GM19328 (cell line): ENCODE measurements around the gene SCGB3A1.

Experiments used
- ATAC-seq: cut with Tn5 transposase; IDR thresholded peaks from one replicate; pipeline ENCODE4 v1.9.1; 2021; ENCODE audit warnings: mild to moderate bottlenecking, moderate library complexity; ENCODE audit not compliant: unreplicated experiment

The SCGB3A1 gene

GRCh38 chr5:180625791-180626660 lies 34.7 kb upstream of the SCGB3A1 start:
- ATAC-seq = no peak

- no peak for ATAC-seq
Observed at GRCh38 chr5:180625125-180625790, 34.0 kb upstream of the SCGB3A1 start.

GRCh38 chr5:180624587-180624986 lies 33.3 kb upstream of the SCGB3A1 start:
- ATAC-seq = no peak

DNA sequence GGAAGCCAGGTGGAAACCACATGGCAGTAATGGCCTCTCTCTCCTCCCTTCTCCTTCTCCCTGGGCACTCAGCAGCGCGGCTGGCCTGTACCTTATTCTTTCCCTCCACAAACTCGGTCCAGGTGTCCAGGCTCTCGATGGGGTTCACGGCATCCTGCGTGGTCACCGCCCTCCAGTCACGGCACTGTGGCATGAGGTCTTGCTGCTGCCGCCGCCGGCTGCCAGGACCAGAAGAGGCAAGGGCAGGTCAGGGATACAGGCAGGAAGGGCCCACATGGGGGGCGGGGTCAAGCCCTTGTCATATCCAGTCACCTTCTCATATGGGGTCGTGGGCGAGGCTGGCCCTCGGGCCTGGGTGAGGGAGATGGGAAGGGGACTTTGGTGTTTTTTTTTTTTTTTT lies 32.5 kb upstream of the SCGB3A1 start:
- no peak for ATAC-seq

DNA sequence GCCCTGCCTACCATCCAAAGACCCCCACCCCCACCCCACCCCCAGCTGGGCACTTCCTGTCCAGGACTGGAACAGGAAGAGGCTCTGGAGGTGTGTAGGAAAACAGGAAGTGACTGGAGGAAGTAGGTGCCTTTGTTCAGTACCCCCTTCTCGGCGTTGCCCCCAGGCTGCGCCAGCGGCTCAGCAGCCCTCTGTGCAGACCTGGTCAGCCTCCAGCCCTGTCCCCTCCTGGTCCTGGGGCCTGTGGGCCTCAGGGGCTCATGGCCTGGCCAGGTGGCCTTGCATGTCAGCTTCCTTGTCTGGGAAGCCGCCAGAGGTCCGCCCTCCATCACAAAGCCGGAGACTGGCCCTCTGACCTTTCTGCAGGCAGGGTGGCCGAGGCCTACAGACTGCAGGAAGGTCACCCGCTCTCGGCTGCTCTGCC lies 32.1 kb upstream of the SCGB3A1 start:
- no peak for ATAC-seq

DNA sequence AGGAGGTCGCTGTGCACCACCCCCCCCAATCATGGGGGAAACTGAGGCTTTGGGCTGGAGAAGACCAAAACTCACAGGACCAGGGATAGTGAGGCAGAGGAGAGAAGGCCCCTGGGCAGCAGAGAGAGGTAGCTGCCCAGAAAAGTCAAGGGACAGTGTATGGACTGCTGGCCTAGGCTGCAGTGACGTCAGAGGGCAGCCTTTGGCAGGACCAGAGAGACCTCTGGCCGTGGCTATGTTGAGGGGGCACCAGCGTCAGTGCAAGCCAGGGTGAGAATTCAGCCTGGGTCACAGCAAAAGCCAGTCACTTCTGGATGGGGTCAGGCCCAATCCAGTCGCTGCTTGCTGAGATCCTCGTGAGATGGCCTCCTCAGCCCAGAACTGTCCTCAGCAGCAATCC lies 31.6 kb upstream of the SCGB3A1 start:
- ATAC-seq = no peak

DNA sequence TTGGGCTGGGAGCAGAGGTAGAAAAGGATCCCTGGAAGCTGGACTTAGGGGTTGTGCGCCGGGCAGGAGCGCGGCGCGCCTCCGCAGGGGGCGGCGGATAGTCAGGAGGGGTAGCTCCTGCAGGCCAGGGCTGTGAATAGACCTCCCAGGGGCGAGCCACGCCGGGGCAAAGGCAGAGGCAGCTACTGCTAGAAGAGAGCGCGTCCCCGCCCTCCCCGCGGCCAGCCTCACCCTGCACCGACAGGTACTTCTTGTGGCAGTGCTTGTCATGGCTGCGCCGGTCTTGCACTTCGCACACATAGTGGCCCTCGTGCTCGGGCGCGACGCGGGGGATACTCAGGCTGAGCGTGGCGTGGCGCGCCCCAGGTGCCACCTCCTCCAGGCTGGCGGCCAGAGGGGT lies 30.0 kb upstream of the SCGB3A1 start:
- ATAC-seq = no peak

DNA sequence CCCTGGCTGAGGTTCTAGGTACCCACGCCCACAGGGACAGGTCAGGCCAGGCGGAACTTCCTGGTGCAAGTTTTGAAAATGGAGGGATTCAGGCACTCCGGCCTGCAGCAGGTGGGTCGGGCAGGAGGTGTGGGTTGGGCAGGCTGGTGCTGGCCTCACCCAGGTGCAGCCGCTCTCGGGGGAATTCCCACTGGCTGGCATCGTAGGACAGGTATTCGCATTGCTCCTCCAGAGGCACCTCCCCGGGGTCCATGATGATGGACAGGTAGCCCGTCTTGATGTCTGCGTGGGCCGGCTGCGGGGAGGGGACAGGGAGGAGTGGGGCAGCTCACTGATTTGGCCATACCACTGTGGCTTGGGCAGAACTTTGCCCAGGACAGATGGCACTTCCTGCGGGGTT lies 28.7 kb upstream of the SCGB3A1 start:
- ATAC-seq = no peak

GRCh38 chr5:180619563-180619915 lies 28.2 kb upstream of the SCGB3A1 start:
- no peak for ATAC-seq

DNA sequence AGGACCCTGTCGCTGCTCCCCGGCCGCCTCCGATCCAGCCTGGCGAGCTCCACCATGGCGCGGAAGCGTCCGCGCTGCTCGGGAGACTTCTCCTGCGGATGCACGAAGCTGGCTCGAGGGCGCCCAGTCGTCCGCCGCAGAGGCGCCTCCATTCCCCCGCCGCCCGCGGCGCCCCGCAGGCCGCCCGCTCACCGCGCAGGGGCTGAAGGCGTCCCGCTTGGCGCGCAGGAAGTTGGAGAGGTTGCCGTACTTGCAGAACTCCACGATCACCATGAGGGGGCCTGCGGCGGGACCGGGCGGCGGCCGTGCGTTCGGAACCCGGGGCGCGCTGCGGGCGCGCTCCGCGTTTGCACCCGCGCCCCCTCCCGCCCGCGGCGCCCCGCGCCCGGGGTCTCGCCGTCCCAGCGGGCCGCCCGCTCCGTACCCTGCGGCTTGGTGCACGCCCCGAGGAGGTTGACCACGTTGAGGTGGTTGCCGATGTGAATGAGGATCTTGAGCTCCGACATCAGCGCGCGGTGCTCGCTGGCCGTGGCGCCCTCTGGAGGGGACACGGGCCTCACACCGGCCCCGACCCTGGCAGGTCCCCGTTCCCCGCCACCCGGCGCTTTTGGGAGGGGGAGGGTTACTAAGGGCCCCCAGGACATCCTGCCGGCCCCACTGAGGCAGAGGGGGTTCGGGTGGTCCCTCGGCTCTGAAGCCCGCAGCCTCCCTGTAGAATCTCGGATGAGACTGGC lies 27.7 kb upstream of the SCGB3A1 start:
- ATAC-seq = no peak

DNA sequence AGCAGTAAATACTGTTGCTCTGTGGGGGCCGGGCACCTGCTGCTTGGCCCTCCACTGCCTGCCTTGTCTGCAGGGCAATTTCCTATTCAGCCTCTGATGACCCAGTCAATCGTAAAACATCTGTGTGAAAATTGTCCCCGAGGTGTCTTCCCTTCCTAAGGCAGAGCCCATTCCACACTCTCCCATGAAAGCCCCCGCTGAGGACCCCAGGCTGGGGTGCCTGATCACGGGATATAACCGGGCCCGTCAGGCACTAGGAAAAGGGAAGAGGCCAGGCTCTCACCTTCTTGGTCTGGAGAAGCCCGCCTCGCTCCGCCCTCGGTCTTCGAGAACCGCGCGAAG lies 27.2 kb upstream of the SCGB3A1 start:
- no peak for ATAC-seq

DNA sequence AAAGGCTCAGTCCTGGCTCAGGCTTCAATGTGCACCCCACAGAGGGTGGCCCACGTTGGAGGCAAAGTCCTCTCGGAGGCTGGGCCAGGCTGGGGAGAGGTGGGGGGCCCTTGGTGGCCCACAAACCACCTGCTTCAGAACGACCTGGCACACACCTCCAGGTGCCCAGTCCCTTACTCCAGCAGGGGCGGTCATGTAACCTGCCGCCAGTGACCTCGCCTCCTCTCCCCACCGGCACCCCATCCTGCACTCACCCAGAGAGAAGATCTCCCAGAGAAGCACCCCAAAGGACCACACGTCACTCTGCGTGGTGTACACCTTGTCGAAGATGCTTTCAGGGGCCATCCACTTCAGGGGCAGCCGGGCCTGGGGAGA lies 22.5 kb upstream of the SCGB3A1 start:
- no peak for ATAC-seq

- ATAC-seq = no peak
Observed at GRCh38 chr5:180613188-180613813, 22.0 kb upstream of the SCGB3A1 start.

DNA sequence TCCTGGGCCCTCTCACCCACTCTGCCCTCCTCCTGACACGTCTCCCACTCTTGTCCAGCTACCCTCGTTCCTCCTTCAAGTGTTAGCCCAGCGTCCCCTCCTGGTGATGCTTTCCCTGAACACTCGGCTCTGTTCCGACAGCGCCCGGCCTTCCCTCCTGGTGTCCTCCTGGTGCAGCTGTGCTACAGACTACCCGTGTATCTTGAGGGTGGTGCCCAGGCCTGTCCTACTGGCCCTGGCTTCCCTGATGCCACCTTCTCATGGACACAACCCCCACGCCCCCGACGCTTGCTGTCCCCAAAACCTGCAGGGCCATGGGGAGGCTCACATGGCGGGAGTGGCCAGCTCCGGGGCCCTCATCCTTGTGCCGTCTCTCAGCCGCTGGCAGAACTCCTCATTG lies 21.4 kb upstream of the SCGB3A1 start:
- ATAC-seq = no peak

DNA sequence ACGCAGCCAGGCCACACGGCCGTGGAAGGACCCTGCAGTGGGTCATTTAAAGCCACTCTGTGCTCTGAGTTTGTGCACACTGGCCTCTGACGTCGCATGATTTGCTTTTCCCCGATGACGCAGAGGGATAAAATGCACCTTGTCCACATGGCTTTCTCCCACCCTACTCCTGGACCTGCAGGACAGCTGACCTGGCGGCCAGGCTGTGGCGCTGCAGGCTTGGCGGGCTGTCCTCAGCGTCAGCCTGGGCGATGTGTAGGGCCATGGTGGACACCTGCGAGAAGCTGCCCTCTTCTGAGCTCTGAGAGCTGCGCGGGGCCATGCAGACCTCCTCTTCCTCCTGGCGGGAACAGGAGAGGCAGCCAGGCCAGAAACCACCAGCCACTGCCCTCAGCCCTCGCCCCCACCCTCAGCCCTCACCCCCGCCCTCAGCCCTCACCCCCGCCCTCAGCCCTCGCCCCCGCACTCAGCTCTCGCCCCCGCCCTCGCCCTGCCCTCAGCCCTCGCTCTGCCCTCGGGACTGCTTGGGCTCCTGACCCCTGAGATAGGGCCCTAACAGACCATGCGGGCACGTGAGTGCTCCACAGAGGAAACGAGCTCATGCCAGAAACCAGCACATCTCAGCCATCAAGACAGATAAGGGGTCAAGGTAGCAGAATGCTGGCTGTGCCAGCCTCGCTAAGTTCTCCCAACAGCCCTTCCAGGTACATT lies 20.0 kb upstream of the SCGB3A1 start:
- no peak for ATAC-seq

DNA sequence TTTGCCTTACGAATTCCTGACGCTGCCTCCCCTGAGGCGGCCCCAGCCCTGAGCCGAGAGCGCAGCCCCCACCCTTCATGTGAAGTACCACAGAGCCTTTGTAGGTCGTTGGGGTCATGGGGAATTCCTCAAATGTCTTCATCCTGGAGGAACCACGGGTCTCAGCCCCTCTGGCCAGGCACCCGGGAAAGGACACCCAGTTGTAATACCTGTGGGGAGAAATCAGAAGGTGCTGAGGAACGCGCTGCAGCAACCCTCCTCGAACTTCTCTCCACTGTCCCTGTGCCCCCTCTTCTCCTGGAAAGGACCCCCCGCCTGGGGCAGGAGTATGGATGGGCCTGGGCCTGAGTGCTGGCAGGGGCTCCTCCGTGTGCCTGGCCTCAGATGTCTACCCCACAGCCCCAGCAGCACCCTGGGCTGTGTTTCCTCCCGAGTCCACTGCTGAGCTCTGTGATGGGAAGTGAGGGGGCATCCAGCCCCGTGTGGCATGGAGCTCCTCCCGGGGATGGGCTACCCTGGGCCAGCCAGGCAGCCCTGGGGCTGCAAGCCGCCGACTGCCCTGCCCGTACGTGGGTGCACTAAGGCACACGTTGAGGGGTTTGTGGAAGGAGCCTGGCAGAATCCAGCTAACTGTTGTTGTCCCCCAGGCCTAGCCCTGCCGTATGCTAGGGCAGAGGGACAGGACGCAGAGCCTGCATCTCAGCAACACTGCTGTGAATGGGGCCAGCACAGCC lies 18.7 kb upstream of the SCGB3A1 start:
- ATAC-seq = no peak

GRCh38 chr5:180609386-180609785 lies 18.1 kb upstream of the SCGB3A1 start:
- no peak for ATAC-seq

DNA sequence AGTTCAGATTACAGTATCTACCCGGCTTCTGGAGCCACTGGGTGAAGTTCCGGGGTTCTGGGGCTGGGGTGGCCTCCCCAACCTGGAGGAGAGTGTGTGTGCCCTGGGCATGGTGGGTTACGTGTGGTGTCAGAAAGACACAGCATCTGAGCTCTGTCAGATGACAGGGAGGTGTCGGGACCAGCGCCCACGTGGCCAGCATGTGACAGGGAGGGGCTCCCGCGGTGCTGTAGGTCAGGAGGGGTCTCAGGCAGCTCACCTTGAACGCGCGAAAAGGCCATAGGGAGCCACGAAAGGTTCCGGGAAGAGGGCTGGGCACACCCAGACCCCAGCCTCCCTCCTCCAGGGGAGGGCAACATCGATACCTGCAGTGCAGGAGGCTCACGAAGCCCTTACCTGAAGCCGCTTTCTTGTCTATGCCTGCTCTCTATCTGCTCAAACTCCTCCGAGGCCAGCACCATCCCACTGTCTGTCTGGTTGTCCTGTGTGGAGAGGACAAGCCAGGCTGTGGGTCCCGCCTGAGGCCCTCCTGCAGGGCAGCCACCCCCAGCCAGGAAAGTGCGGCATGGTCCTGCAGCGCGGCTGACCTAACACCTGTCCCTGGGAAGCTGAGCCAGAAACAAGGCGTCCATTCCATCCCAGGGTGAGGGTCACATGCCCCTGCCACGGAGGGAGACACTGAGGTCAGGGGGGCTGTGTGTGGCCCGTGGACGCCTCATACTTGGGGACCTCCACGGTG lies 17.4 kb upstream of the SCGB3A1 start:
- no peak for ATAC-seq

GRCh38 chr5:180607861-180608571 lies 16.7 kb upstream of the SCGB3A1 start:
- ATAC-seq = no peak
